Smooth muscle cell (in vitro differentiated cells): Measurements from ENCODE around the gene MTREX. TPM values are rescaled to one million over a fixed set of nuclear protein-coding genes. Genes with fewer than 3 reads are reported as not detected.

Experiments used
- DNase-seq: peaks from one replicate; lab custom pipeline; 2025; ENCODE audit not compliant: unreplicated experiment; lab: John Stamatoyannopoulos, UW
- H2AFZ ChIP-seq: fragments of 200-600 bp; sonication (generic); 2 replicates; pipeline ENCODE4 v1.6.0; 2016; ENCODE audit warnings: antibody characterized with exemption, low read depth, mild to moderate bottlenecking
- H3F3A ChIP-seq: fragments of 200-600 bp; sonication (generic); 2 replicates; pipeline ENCODE4 v1.6.0; 2017; ENCODE audit warnings: antibody characterized with exemption, low read depth
- H3K27ac ChIP-seq: fragments of 200-600 bp; sonication (generic); 2 replicates; pipeline ENCODE4 v1.5.1; 2016; ENCODE audit warnings: low read depth, mild to moderate bottlenecking
- H3K27me3 ChIP-seq: fragments of 200-600 bp; sonication (generic); 2 replicates; pipeline ENCODE4 v1.6.1; 2016; ENCODE audit warnings: low read depth, mild to moderate bottlenecking
- H3K36me3 ChIP-seq: fragments of 200-600 bp; sonication (generic); 2 replicates; pipeline ENCODE4 v1.5.1; 2016; ENCODE audit warnings: low read depth
- H3K4me1 ChIP-seq: fragments of 200-600 bp; sonication (generic); 2 replicates; pipeline ENCODE4 v1.5.1; 2016; ENCODE audit warnings: low read depth
- H3K4me2 ChIP-seq: fragments of 200-600 bp; sonication (generic); 2 replicates; pipeline ENCODE4 v1.6.0; 2016; ENCODE audit warnings: mild to moderate bottlenecking
- H3K4me3 ChIP-seq: fragments of 200-600 bp; sonication (generic); 2 replicates; pipeline ENCODE4 v1.5.1; 2016; ENCODE audit warnings: mild to moderate bottlenecking
- H3K79me2 ChIP-seq: fragments of 200-600 bp; sonication (generic); 2 replicates; pipeline ENCODE4 v1.6.0; 2016; ENCODE audit warnings: low read depth, mild to moderate bottlenecking
- H3K9ac ChIP-seq: fragments of 200-600 bp; sonication (generic); 2 replicates; pipeline ENCODE4 v1.6.0; 2016; ENCODE audit warnings: low read depth
- H3K9me3 ChIP-seq: fragments of 200-600 bp; sonication (generic); replicated peaks from 2 replicates; pipeline ENCODE4 v1.5.1; 2016; ENCODE audit warnings: low read depth
- H4K20me1 ChIP-seq: fragments of 200-600 bp; sonication (generic); 2 replicates; pipeline ENCODE4 v1.6.0; 2016; ENCODE audit warnings: low read depth
- CTCF ChIP-seq: fragments of 200-600 bp; sonication (generic); IDR thresholded peaks from 2 replicates; pipeline ENCODE4 v1.5.1; 2017; ENCODE audit warnings: borderline replicate concordance, mild to moderate bottlenecking, antibody characterized with exemption; ENCODE audit not compliant: insufficient read depth, poor library complexity, severe bottlenecking
- WGBS: methylation state at CpG from one replicate; pipeline ENCODE4 v1.1.7; 2016; ENCODE audit warnings: low lambda C conversion rate; 5-methylcytosine and 5-hydroxymethylcytosine counted together
- polyA plus RNA-seq: library from polyadenylated mRNA; unstranded; fragments of >200 nt; fragmentation: Nextera tagmentation; extraction: Ambion mirVana; gene quantifications from 2 replicates; pipeline ENCODE4 v1.2.1, GENCODE V29; 2016
- total RNA-seq: library from RNA; depleted of rRNA; stranded (reverse); fragments of >200 nt; gene quantifications from 2 replicates; pipeline ENCODE4 v1.2.3, GENCODE V29; 2014

The MTREX gene
- total and polyA plus RNA-seq, 2 experiments from 2014 or later = 20.7 to 93.9 TPM

GRCh38 chr5:55471468-55471867 is 163.7 kb downstream of the MTREX start:
- Histone ChIP-seq H3K36me3 (no peaks in the 10 kb centered on the region), H4K20me1 (no peaks in the 10 kb centered on the region), H3K4me3 (no peak overlapping the region), H2AFZ (no peak overlapping the region), H3K9ac (no peak overlapping the region), H3F3A (no peaks in the 10 kb centered on the region), H3K4me2 (no peak overlapping the region), H3K4me1 (no peaks in the 10 kb centered on the region), H3K27me3 (no peaks in the 10 kb centered on the region), H3K27ac (no peak overlapping the region), H3K9me3 (no peaks in the 10 kb centered on the region), H3K79me2 (peaks cover 7% of the 10 kb centered on the region)
- no peak for TF ChIP-seq CTCF
- WGBS = 94% methylated on average over 1 of the region's 1 CpG
- DNase-seq = no peak

- DNase-seq = no peak
- TF ChIP-seq CTCF = no peak
- H3K4me3 ChIP-seq = no peak overlapping the region
- H3K4me2 ChIP-seq = no peak overlapping the region
- no peaks in the 10 kb centered on the region for H3K4me1 ChIP-seq
- H3K9ac ChIP-seq = no peak overlapping the region
- H3K9me3 ChIP-seq = no peaks in the 10 kb centered on the region
- H4K20me1 ChIP-seq = no peaks in the 10 kb centered on the region
- no peaks in the 10 kb centered on the region for H3K36me3 ChIP-seq
- no peaks in the 10 kb centered on the region for H3F3A ChIP-seq
- peaks cover 7% of the 10 kb centered on the region for H3K79me2 ChIP-seq
- H3K27me3 ChIP-seq = no peaks in the 10 kb centered on the region
- H2AFZ ChIP-seq = no peak overlapping the region
- WGBS = 75% methylated on average over 1 of the region's 1 CpG
- H3K27ac ChIP-seq = no peak overlapping the region
Measured at GRCh38 chr5:55472642-55473041, 164.9 kb downstream of the MTREX start.

Other genes with a start within 250 kb of the MTREX start
- not detected in 2 replicates for gene GZMA, start 205.3 kb upstream of the MTREX start, total RNA-seq
- 0.42 TPM in 1 of 2 replicates, not detected in the other for gene GZMA, start 205.3 kb upstream of the MTREX start, polyA plus RNA-seq
- 306 and 314 TPM in 2 replicates for gene GPX8, start 147.8 kb upstream of the MTREX start, total RNA-seq
- gene GPX8, start 147.8 kb upstream of the MTREX start, polyA plus RNA-seq = 183 and 230 TPM in 2 replicates
- not detected in 2 replicates for gene CDC20B, start 134.8 kb upstream of the MTREX start, total RNA-seq
- gene CDC20B, start 134.8 kb upstream of the MTREX start, polyA plus RNA-seq = 0.11 TPM in 1 of 2 replicates, not detected in the other
- gene MCIDAS, start 80.7 kb upstream of the MTREX start, total RNA-seq = 0.13 TPM in 1 of 2 replicates, not detected in the other
- gene MCIDAS, start 80.7 kb upstream of the MTREX start, polyA plus RNA-seq = not detected in 2 replicates
- gene CCNO, start 74.4 kb upstream of the MTREX start, total RNA-seq = 1.7 TPM in 1 of 2 replicates, not detected in the other
- gene CCNO, start 74.4 kb upstream of the MTREX start, polyA plus RNA-seq = 0.26 TPM in 1 of 2 replicates, not detected in the other
- gene DHX29, start 295 bp upstream of the MTREX start, total RNA-seq = 27.1 and 35.9 TPM in 2 replicates
- 40.7 and 44.7 TPM in 2 replicates for gene DHX29, start 295 bp upstream of the MTREX start, polyA plus RNA-seq
- gene PLPP1, start 227.0 kb downstream of the MTREX start, total RNA-seq = 76.1 and 108 TPM in 2 replicates
- gene PLPP1, start 227.0 kb downstream of the MTREX start, polyA plus RNA-seq = 47.2 and 95.2 TPM in 2 replicates